Neural cell (in vitro differentiated cells): ENCODE measurements around the gene MCC.

Experiments
- EP300 ChIP-seq: fragments of 450-650 bp; conservative IDR thresholded peaks from 2 replicates; pipeline ENCODE4 v1.6.1; 2014; ENCODE audit warnings: antibody characterized with exemption, mild to moderate bottlenecking, moderate library complexity; ENCODE audit not compliant: poor library complexity, severe bottlenecking
- EZH2 ChIP-seq: fragments of 200-600, 300-800 bp; shearing (Covaris generic), sonication (generic); IDR thresholded peaks from 2 replicates; pipeline ENCODE4 v1.6.1; 2014; ENCODE audit warnings: antibody characterized with exemption, low read length, borderline replicate concordance, mild to moderate bottlenecking; ENCODE audit not compliant: insufficient read depth, poor library complexity, severe bottlenecking
- MXI1 ChIP-seq: fragments of 450-650 bp; conservative IDR thresholded peaks from 2 replicates; pipeline ENCODE4 v1.6.1; 2014; ENCODE audit warnings: antibody characterized with exemption, mild to moderate bottlenecking; ENCODE audit not compliant: poor library complexity, severe bottlenecking
- POLR2AphosphoS5 ChIP-seq: IDR thresholded peaks from 2 replicates; pipeline ENCODE4 v1.6.1; 2012
- TAF1 ChIP-seq: IDR thresholded peaks from 2 replicates; pipeline ENCODE4 v1.6.1; 2012; ENCODE audit warnings: low read depth
- TF ChIP-seq, protein P1 (sequence below): fragments of 450-650 bp; IDR thresholded peaks from 2 replicates; pipeline ENCODE4 v1.5.1; 2014; ENCODE audit warnings: antibody characterized with exemption, mild to moderate bottlenecking, moderate library complexity; ENCODE audit not compliant: poor library complexity, severe bottlenecking

DNA sequence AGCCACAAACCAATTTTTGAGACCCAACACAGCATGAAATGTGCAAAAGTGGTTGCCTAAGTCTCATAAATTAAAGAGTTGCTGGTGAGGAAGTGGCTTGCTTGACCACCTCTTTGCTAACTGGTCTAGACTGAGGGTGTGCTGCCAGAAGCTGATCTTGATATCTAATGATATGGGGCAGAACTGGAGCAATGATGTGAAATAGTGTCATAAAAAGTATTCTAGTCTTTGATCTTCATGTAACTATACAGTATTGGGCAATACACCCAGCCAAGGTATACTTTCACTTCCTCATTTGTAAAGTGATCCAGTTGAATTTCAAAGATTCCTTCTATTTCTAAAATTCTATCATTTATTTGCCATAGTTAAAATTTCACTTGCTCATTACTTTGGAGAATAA is 19.3 kb upstream of the MCC start:
- TF ChIP-seq, protein P1, sequence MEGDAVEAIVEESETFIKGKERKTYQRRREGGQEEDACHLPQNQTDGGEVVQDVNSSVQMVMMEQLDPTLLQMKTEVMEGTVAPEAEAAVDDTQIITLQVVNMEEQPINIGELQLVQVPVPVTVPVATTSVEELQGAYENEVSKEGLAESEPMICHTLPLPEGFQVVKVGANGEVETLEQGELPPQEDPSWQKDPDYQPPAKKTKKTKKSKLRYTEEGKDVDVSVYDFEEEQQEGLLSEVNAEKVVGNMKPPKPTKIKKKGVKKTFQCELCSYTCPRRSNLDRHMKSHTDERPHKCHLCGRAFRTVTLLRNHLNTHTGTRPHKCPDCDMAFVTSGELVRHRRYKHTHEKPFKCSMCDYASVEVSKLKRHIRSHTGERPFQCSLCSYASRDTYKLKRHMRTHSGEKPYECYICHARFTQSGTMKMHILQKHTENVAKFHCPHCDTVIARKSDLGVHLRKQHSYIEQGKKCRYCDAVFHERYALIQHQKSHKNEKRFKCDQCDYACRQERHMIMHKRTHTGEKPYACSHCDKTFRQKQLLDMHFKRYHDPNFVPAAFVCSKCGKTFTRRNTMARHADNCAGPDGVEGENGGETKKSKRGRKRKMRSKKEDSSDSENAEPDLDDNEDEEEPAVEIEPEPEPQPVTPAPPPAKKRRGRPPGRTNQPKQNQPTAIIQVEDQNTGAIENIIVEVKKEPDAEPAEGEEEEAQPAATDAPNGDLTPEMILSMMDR, result no peak
- no peak for TF ChIP-seq POLR2AphosphoS5
- TF ChIP-seq TAF1, result no peak
- TF ChIP-seq EZH2, result no peak
- no peak for TF ChIP-seq MXI1
- no peak for TF ChIP-seq EP300
